ENCODE measurements around the gene NRIP3. TPM values are rescaled to one million over a fixed set of nuclear protein-coding genes. Genes with fewer than 3 reads are reported as not detected.

Gene NRIP3
- total and polyA plus RNA-seq, 9 of the 15 experiments (the other 6 are each of a cell fraction or from before 2014, with no cell fraction given) = 4.4 to 18.7 (median 11.6) TPM

- TF ChIP-seq ZNF318 (IDR thresholded peaks at IDR 0.05; ENCODE audit: borderline replicate concordance in 1 of 2, low read depth in 1 of 2) (no peak), ILK (tag; IDR thresholded peaks at IDR 0.05; ENCODE audit: borderline replicate concordance, low read depth) (no peak), HSF4 (CRISPR knock-in tag; IDR thresholded peaks at IDR 0.05; ENCODE audit: borderline replicate concordance) (no peak), MYBL2 (IDR thresholded peaks at IDR 0.05; ENCODE audit: low read depth) (no peak), MYBL2 (CRISPR knock-in tag; IDR thresholded peaks at IDR 0.05; ENCODE audit: borderline replicate concordance) (no peak), HDAC1 (IDR thresholded peaks at IDR 0.05) (no peak), IRF2 (CRISPR knock-in tag; IDR thresholded peaks at IDR 0.05) (no peak), MECOM (CRISPR knock-in tag; IDR thresholded peaks at IDR 0.05) (no peak), ATF6 (CRISPR knock-in tag; IDR thresholded peaks at IDR 0.05) (no peak)
Measured at GRCh38 chr11:9020916-9021315, 17.1 kb upstream of the NRIP3 start (continued).

Measured in K562 (cell line).